HCT116 (cell line): ENCODE measurements around the gene CXCL5. TPM values are rescaled to one million over a fixed set of nuclear protein-coding genes. Genes with fewer than 3 reads are reported as not detected.

Source experiments
- ATAC-seq: fragments of 200-7000 bp; cut with Tn5 transposase; 2 replicates; pipeline ENCODE4 v1.9.1; 2020; ENCODE audit warnings: mild to moderate bottlenecking, moderate library complexity
- BruUV-seq: library from RNA; stranded (reverse); fragments of 400-500 nt; replicated peaks from 2 replicates; lab custom pipeline; 2021; lab: Mats Ljungman, UMichigan
- CTCF ChIA-PET: fragments of 300-600 bp; sonication (Branson Sonifier 250); formaldehyde crosslinking; loops from one replicate; lab custom pipeline; 2021; ENCODE audit warnings: antibody characterized with exemption; lab: Charles Lee
- POLR2A ChIA-PET: fragments of 300-600, 350-600 bp; sonication (Branson Sonifier 250); formaldehyde crosslinking; loops from one replicate; lab custom pipeline; 2021; ENCODE audit warnings: antibody characterized with exemption; lab: Charles Lee
- RAD21 ChIA-PET, 2 experiments: fragments of 300-600 bp; sonication (Branson Sonifier 250); formaldehyde crosslinking; loops; one replicate each; lab custom pipeline; 2023; ENCODE audit warnings: low total read pairs in 2 of 2; ENCODE audit not compliant: uncharacterized antibody in 2 of 2, unreplicated experiment in 2 of 2, low non-redundant PET in 1 of 2; lab: Charles Lee
- DNase-seq: peaks from one replicate; pipeline ENCODE4 v3.0.0-alpha.2; 2010; ENCODE audit warnings: low read depth, low spot score
- H2AFZ ChIP-seq: fragments of 200-600 bp; shearing (Covaris generic), sonication (generic); 2 replicates; pipeline ENCODE4 v1.6.1; 2017; ENCODE audit warnings: low read depth, mixed run types, mixed read lengths, antibody characterized with exemption, low read length; ENCODE audit not compliant: poor library complexity, severe bottlenecking
- H3K27ac ChIP-seq: 2 replicates; pipeline ENCODE4 v1.5.1; 2012; ENCODE audit warnings: low read depth, low read length
- H3K27me3 ChIP-seq: fragments of 200-600 bp; sonication (generic); 2 replicates; pipeline ENCODE4 v1.6.1; 2016; ENCODE audit warnings: mixed run types, low read length, mixed read lengths; ENCODE audit not compliant: insufficient read depth
- H3K36me3 ChIP-seq, 2 experiments: fragments of 200-500 bp in 1 of 2; fragments of 200-600 bp in 1 of 2; sonication (Bioruptor generic) in 1 of 2; sonication (generic) in 1 of 2; 2 replicates each; pipeline versions ENCODE4 v1.5.1 to v1.6.1; 2014 to 2016; ENCODE audit warnings: low read length in 2 of 2, inconsistent platforms in 1 of 2, mixed read lengths in 1 of 2, mixed run types in 1 of 2; ENCODE audit not compliant: insufficient read depth in 2 of 2, control insufficient read depth in 1 of 2
- H3K4me1 ChIP-seq, 2 experiments: fragments of 200-600 bp in 1 of 2; sonication (generic) in 1 of 2; 2 replicates each; pipeline versions ENCODE4 v1.5.1 to v1.6.1; 2012 to 2017; ENCODE audit warnings: low read length in 2 of 2, inconsistent platforms in 1 of 2, mild to moderate bottlenecking in 1 of 2, mixed read lengths in 1 of 2, mixed run types in 1 of 2, moderate library complexity in 1 of 2; ENCODE audit not compliant: insufficient read depth in 2 of 2, control insufficient read depth in 1 of 2
- H3K4me2 ChIP-seq: fragments of 200-600 bp; sonication (generic); 2 replicates; pipeline ENCODE4 v1.6.1; 2017; ENCODE audit warnings: mixed run types, low read length, mixed read lengths
- H3K4me3 ChIP-seq, 2 experiments: fragments of 200-600 bp in 1 of 2; sonication (generic) in 1 of 2; replicated peaks in 1 of 2; 2 replicates each; pipeline ENCODE4 v1.5.1; 2011 to 2016; ENCODE audit warnings: low read length in 2 of 2, control low read depth in 1 of 2, low read depth in 1 of 2, mild to moderate bottlenecking in 1 of 2, mixed read lengths in 1 of 2, mixed run types in 1 of 2
- H3K79me2 ChIP-seq: fragments of 200-600 bp; sonication (generic); 2 replicates; pipeline ENCODE4 v1.6.1; 2017; ENCODE audit warnings: mild to moderate bottlenecking, mixed run types, low read length, moderate library complexity, mixed read lengths; ENCODE audit not compliant: insufficient read depth
- H3K9ac ChIP-seq: fragments of 200-600 bp; sonication (generic); 2 replicates; pipeline ENCODE4 v1.6.1; 2016; ENCODE audit warnings: low read length, mixed read lengths
- H3K9me2 ChIP-seq: fragments of 200-600 bp; sonication (generic), shearing (Covaris generic); 2 replicates; pipeline ENCODE4 v1.6.1; 2017; ENCODE audit warnings: mixed run types, mild to moderate bottlenecking, moderate library complexity; ENCODE audit not compliant: insufficient read depth
- H3K9me3 ChIP-seq, 2 experiments: fragments of 200-500 bp in 1 of 2; fragments of 200-600 bp in 1 of 2; sonication (Bioruptor generic) in 1 of 2; sonication (generic) in 1 of 2; 2 replicates each; pipeline ENCODE4 v1.6.1; 2014 to 2017; ENCODE audit warnings: low read length in 2 of 2, mixed read lengths in 2 of 2, inconsistent platforms in 1 of 2, low read depth in 1 of 2, mild to moderate bottlenecking in 1 of 2, mixed run types in 1 of 2, moderate library complexity in 1 of 2; ENCODE audit not compliant: control insufficient read depth in 1 of 2, insufficient read depth in 1 of 2
- H4K20me1 ChIP-seq: fragments of 200-600 bp; sonication (generic), shearing (Covaris generic); 2 replicates; pipeline ENCODE4 v1.6.1; 2017; ENCODE audit warnings: mixed run types, mild to moderate bottlenecking, moderate library complexity; ENCODE audit not compliant: insufficient read depth
- CBX3 ChIP-seq: IDR thresholded peaks from 2 replicates; pipeline ENCODE4 v1.6.1; 2012; ENCODE audit warnings: low read depth
- CEBPB ChIP-seq: IDR thresholded peaks from 2 replicates; pipeline ENCODE4 v1.6.1; 2012; ENCODE audit warnings: low read depth
- EGR1 ChIP-seq: IDR thresholded peaks from 2 replicates; pipeline ENCODE4 v1.6.1; 2012; ENCODE audit warnings: low read depth
- ELF1 ChIP-seq: IDR thresholded peaks from 2 replicates; pipeline ENCODE4 v1.6.1; 2012; ENCODE audit warnings: low read depth, borderline replicate concordance
- EZH2 ChIP-seq: fragments of 200-600 bp; sonication (generic); IDR thresholded peaks from 2 replicates; pipeline ENCODE4 v1.6.1; 2017; ENCODE audit warnings: antibody characterized with exemption, mixed run types
- EZH2phosphoT487 ChIP-seq: fragments of 200-600 bp; IDR thresholded peaks from 2 replicates; pipeline ENCODE4 v1.6.1; 2018; ENCODE audit warnings: antibody characterized with exemption, borderline replicate concordance
- FOSL1 ChIP-seq: IDR thresholded peaks from 2 replicates; pipeline ENCODE4 v1.6.1; 2012; ENCODE audit warnings: low read depth
- JUND ChIP-seq: IDR thresholded peaks from 2 replicates; pipeline ENCODE4 v1.6.1; 2012
- POLR2AphosphoS5 ChIP-seq: IDR thresholded peaks from 2 replicates; pipeline ENCODE4 v1.6.1; 2011; ENCODE audit warnings: mild to moderate bottlenecking, low read depth, low read length, moderate library complexity
- RAD21 ChIP-seq: IDR thresholded peaks from 2 replicates; pipeline ENCODE4 v1.6.1; 2012; ENCODE audit warnings: low read depth, mild to moderate bottlenecking
- SIN3A ChIP-seq: IDR thresholded peaks from 2 replicates; pipeline ENCODE4 v1.6.1; 2012; ENCODE audit warnings: low read depth
- YY1 ChIP-seq: IDR thresholded peaks from 2 replicates; pipeline ENCODE4 v1.6.1; 2011; ENCODE audit warnings: low read length, low read depth, moderate library complexity, mild to moderate bottlenecking; ENCODE audit not compliant: insufficient replicate concordance; ENCODE audit errors: extremely low read depth
- ZFX ChIP-seq: fragments of 450-650 bp; IDR thresholded peaks from 2 replicates; pipeline ENCODE4 v1.6.1; 2017
- ZNF274 ChIP-seq: fragments of 200-500 bp; sonication (Bioruptor generic); IDR thresholded peaks from 2 replicates; pipeline ENCODE4 v1.6.1; 2014; ENCODE audit warnings: mild to moderate bottlenecking, low read depth, low read length, inconsistent platforms
- intact Hi-C: fragments of 100-400 bp; cut with micrococcal nuclease; formaldehyde crosslinking; loops from 2 replicates; pipeline ENCODE4 v1.10.0; 2022
- total RNA-seq: library from RNA; stranded (reverse); gene quantifications from one replicate; pipeline ENCODE4 v1.2.1, GENCODE V29; 2021; ENCODE audit not compliant: unreplicated experiment
- TF ChIP-seq, protein P1 (sequence below): IDR thresholded peaks from 2 replicates; pipeline ENCODE4 v1.6.1; 2011; ENCODE audit warnings: mild to moderate bottlenecking, low read length, moderate library complexity; ENCODE audit not compliant: insufficient replicate concordance; ENCODE audit errors: extremely low read depth
- TF ChIP-seq, protein P2 (sequence below): IDR thresholded peaks from 2 replicates; pipeline ENCODE4 v1.6.1; 2012
- TF ChIP-seq, protein P3 (sequence below): IDR thresholded peaks from 2 replicates; pipeline ENCODE4 v1.6.1; 2012
- TF ChIP-seq, protein P4 (sequence below): IDR thresholded peaks from 2 replicates; pipeline ENCODE4 v1.6.1; 2012; ENCODE audit warnings: low read depth
- TF ChIP-seq, protein P5 (sequence below), 3 experiments: fragments of 200-600 bp in 1 of 3; sonication (generic) in 1 of 3; IDR thresholded peaks in 2 of 3; conservative IDR thresholded peaks in 1 of 3; 2 replicates each; pipeline ENCODE4 v1.5.1; 2012 to 2017; ENCODE audit warnings: low read depth in 2 of 3, low read length in 2 of 3, antibody characterized with exemption in 1 of 3, borderline replicate concordance in 1 of 3, control low read depth in 1 of 3, mild to moderate bottlenecking in 1 of 3, mixed read lengths in 1 of 3, mixed run types in 1 of 3, moderate library complexity in 1 of 3; ENCODE audit not compliant: insufficient read depth in 1 of 3

Gene CXCL5
- total RNA-seq, 1 experiment from 2014 or later = not detected

DNA sequence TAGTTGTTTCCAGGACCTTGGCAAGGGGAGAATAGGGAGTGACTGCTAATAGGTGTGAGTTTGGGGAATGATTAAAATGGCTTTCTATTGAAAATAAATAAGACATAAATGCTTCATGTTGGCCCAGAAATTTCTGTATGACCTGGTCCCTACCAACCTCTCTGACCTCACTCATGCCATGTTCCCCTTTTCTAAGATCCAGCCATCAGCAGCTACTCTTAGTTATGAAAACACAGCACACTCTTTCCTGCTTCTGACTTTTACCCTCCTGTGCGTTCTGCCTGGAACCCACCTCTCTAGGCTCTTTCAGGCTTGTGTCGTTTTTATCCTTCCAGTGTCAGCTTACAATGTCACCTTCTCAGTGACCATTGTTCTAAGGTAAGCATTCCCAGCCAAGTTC, 14.8 kb upstream of the CXCL5 start:
- CTCF ChIA-PET = no interaction called here
- TF ChIP-seq ZNF274 (no peak), EGR1 (no peak), ELF1 (no peak), SIN3A (no peak), CBX3 (no peak), ZFX (no peak), CEBPB (no peak), EZH2 (no peak), FOSL1 (no peak), YY1 (no peak), EZH2phosphoT487 (no peak), RAD21 (no peak), POLR2AphosphoS5 (no peak), JUND (no peak)
- TF ChIP-seq, protein P1, sequence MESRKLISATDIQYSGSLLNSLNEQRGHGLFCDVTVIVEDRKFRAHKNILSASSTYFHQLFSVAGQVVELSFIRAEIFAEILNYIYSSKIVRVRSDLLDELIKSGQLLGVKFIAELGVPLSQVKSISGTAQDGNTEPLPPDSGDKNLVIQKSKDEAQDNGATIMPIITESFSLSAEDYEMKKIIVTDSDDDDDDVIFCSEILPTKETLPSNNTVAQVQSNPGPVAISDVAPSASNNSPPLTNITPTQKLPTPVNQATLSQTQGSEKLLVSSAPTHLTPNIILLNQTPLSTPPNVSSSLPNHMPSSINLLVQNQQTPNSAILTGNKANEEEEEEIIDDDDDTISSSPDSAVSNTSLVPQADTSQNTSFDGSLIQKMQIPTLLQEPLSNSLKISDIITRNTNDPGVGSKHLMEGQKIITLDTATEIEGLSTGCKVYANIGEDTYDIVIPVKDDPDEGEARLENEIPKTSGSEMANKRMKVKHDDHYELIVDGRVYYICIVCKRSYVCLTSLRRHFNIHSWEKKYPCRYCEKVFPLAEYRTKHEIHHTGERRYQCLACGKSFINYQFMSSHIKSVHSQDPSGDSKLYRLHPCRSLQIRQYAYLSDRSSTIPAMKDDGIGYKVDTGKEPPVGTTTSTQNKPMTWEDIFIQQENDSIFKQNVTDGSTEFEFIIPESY = no peak
- TF ChIP-seq, protein P2, sequence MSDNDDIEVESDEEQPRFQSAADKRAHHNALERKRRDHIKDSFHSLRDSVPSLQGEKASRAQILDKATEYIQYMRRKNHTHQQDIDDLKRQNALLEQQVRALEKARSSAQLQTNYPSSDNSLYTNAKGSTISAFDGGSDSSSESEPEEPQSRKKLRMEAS = no peak
- TF ChIP-seq, protein P3, sequence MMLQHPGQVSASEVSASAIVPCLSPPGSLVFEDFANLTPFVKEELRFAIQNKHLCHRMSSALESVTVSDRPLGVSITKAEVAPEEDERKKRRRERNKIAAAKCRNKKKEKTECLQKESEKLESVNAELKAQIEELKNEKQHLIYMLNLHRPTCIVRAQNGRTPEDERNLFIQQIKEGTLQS = no peak
- TF ChIP-seq, protein P4, sequence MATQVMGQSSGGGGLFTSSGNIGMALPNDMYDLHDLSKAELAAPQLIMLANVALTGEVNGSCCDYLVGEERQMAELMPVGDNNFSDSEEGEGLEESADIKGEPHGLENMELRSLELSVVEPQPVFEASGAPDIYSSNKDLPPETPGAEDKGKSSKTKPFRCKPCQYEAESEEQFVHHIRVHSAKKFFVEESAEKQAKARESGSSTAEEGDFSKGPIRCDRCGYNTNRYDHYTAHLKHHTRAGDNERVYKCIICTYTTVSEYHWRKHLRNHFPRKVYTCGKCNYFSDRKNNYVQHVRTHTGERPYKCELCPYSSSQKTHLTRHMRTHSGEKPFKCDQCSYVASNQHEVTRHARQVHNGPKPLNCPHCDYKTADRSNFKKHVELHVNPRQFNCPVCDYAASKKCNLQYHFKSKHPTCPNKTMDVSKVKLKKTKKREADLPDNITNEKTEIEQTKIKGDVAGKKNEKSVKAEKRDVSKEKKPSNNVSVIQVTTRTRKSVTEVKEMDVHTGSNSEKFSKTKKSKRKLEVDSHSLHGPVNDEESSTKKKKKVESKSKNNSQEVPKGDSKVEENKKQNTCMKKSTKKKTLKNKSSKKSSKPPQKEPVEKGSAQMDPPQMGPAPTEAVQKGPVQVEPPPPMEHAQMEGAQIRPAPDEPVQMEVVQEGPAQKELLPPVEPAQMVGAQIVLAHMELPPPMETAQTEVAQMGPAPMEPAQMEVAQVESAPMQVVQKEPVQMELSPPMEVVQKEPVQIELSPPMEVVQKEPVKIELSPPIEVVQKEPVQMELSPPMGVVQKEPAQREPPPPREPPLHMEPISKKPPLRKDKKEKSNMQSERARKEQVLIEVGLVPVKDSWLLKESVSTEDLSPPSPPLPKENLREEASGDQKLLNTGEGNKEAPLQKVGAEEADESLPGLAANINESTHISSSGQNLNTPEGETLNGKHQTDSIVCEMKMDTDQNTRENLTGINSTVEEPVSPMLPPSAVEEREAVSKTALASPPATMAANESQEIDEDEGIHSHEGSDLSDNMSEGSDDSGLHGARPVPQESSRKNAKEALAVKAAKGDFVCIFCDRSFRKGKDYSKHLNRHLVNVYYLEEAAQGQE = no peak
- TF ChIP-seq, protein P5, sequence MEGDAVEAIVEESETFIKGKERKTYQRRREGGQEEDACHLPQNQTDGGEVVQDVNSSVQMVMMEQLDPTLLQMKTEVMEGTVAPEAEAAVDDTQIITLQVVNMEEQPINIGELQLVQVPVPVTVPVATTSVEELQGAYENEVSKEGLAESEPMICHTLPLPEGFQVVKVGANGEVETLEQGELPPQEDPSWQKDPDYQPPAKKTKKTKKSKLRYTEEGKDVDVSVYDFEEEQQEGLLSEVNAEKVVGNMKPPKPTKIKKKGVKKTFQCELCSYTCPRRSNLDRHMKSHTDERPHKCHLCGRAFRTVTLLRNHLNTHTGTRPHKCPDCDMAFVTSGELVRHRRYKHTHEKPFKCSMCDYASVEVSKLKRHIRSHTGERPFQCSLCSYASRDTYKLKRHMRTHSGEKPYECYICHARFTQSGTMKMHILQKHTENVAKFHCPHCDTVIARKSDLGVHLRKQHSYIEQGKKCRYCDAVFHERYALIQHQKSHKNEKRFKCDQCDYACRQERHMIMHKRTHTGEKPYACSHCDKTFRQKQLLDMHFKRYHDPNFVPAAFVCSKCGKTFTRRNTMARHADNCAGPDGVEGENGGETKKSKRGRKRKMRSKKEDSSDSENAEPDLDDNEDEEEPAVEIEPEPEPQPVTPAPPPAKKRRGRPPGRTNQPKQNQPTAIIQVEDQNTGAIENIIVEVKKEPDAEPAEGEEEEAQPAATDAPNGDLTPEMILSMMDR (IDR thresholded peaks at IDR 0.05 in 2 of 3, conservative IDR thresholded peaks at IDR 0.05 in 1 of 3; ENCODE audit: borderline replicate concordance in 1 of 3, insufficient read depth in 1 of 3, low read depth in 2 of 3, low read length in 2 of 3) = no peak
- no peak for ATAC-seq
- Histone ChIP-seq H3K36me3 (no peaks in the 10 kb centered on the region), H3K4me3 (no peak overlapping the region), H3K9me3 (no peaks in the 10 kb centered on the region), H3K27me3 (no peaks in the 10 kb centered on the region), H2AFZ (no peak overlapping the region), H3K27ac (no peak overlapping the region), H3K79me2 (no peaks in the 10 kb centered on the region), H3K9me2 (no peaks in the 10 kb centered on the region), H3K4me2 (no peak overlapping the region), H3K4me1 (no peaks in the 10 kb centered on the region), H3K9ac (no peak overlapping the region), H4K20me1 (no peaks in the 10 kb centered on the region)
- intact Hi-C loops = no loop called here
- no peak for DNase-seq
- POLR2A ChIA-PET = no interaction called here
- RAD21 ChIA-PET = no interaction called here
- no TSS peak for BruUV-seq
